GM23248 (cell line): Measurements from ENCODE around the gene LYSMD3. TPM values are rescaled to one million over a fixed set of nuclear protein-coding genes. Genes with fewer than 3 reads are reported as not detected.

Experiments
- DNase-seq: peaks from one replicate; pipeline ENCODE4 v3.0.0-alpha.2; 2015
- H2AFZ ChIP-seq: fragments of 200-600 bp; sonication (generic); 2 replicates; pipeline ENCODE4 v1.6.1; 2016; ENCODE audit warnings: antibody characterized with exemption
- H3F3A ChIP-seq: fragments of 200-600 bp; sonication (generic); 2 replicates; pipeline ENCODE4 v1.6.1; 2016; ENCODE audit warnings: mild to moderate bottlenecking, antibody characterized with exemption, mixed run types; ENCODE audit not compliant: insufficient read depth
- H3K27ac ChIP-seq: fragments of 200-600 bp; sonication (generic); 2 replicates; pipeline ENCODE4 v1.5.1; 2016; ENCODE audit warnings: mild to moderate bottlenecking
- H3K27me3 ChIP-seq: fragments of 200-600 bp; sonication (generic); replicated peaks from 2 replicates; pipeline ENCODE4 v1.6.1; 2016; ENCODE audit warnings: mild to moderate bottlenecking; ENCODE audit not compliant: insufficient read depth
- H3K36me3 ChIP-seq: fragments of 200-600 bp; sonication (generic); 2 replicates; pipeline ENCODE4 v1.6.1; 2016; ENCODE audit warnings: low read depth, mild to moderate bottlenecking
- H3K4me1 ChIP-seq: fragments of 200-600 bp; sonication (generic); 2 replicates; pipeline ENCODE4 v1.6.1; 2016; ENCODE audit warnings: mild to moderate bottlenecking; ENCODE audit not compliant: insufficient read depth
- H3K4me2 ChIP-seq: fragments of 200-600 bp; sonication (generic); one replicate; pipeline ENCODE4 v1.6.1; 2016; ENCODE audit warnings: mild to moderate bottlenecking; ENCODE audit not compliant: unreplicated experiment
- H3K4me3 ChIP-seq: fragments of 200-600 bp; sonication (generic); 2 replicates; pipeline ENCODE4 v1.5.1; 2016; ENCODE audit warnings: mild to moderate bottlenecking
- H3K79me2 ChIP-seq: fragments of 200-600 bp; sonication (generic); 2 replicates; pipeline ENCODE4 v1.6.1; 2016; ENCODE audit warnings: mild to moderate bottlenecking; ENCODE audit not compliant: insufficient read depth
- H3K9ac ChIP-seq: fragments of 200-600 bp; sonication (generic); 2 replicates; pipeline ENCODE4 v1.6.1; 2016; ENCODE audit warnings: mild to moderate bottlenecking
- H3K9me2 ChIP-seq: fragments of 200-600 bp; sonication (generic); 2 replicates; pipeline ENCODE4 v1.6.1; 2016; ENCODE audit warnings: mixed run types, mild to moderate bottlenecking, moderate library complexity; ENCODE audit not compliant: insufficient read depth
- H3K9me3 ChIP-seq: fragments of 200-600 bp; sonication (generic); one replicate; pipeline ENCODE4 v1.6.1; 2017; ENCODE audit warnings: low read depth
- H4K20me1 ChIP-seq: fragments of 200-600 bp; sonication (generic); 2 replicates; pipeline ENCODE4 v1.6.0; 2016; ENCODE audit not compliant: insufficient read depth
- EZH2 ChIP-seq: fragments of 200-600 bp; sonication (generic); IDR thresholded peaks from 2 replicates; pipeline ENCODE4 v1.6.1; 2018; ENCODE audit warnings: antibody characterized with exemption, mild to moderate bottlenecking; ENCODE audit not compliant: insufficient read depth, poor library complexity, severe bottlenecking
- EZH2phosphoT487 ChIP-seq: fragments of 200-600 bp; sonication (generic); IDR thresholded peaks from 2 replicates; pipeline ENCODE4 v1.6.1; 2018; ENCODE audit warnings: antibody characterized with exemption, moderate library complexity, mild to moderate bottlenecking, low read depth; ENCODE audit not compliant: insufficient read depth
- WGBS, 2 experiments: methylation state at CpG; one replicate each; pipeline ENCODE4 v1.1.6; 2015 to 2017; ENCODE audit warnings: low lambda C conversion rate in 2 of 2, low coverage in 1 of 2; ENCODE audit errors: missing lambda C conversion rate in 2 of 2; 5-methylcytosine and 5-hydroxymethylcytosine counted together
- in situ Hi-C: fragments of 300-500 bp; cut with MboI; formaldehyde crosslinking; loops from 2 replicates; pipeline ENCODE4 v1.15.0; 2020
- polyA plus RNA-seq: library from polyadenylated mRNA; unstranded; fragments of >200 nt; fragmentation: Nextera tagmentation; extraction: Ambion mirVana; gene quantifications from 2 replicates; pipeline ENCODE4 v1.2.1, GENCODE V29; 2016
- total RNA-seq: library from RNA; depleted of rRNA; stranded (reverse); fragments of >200 nt; shearing (Covaris generic); gene quantifications from 2 replicates; pipeline ENCODE4 v1.2.3, GENCODE V29; 2014

LYSMD3 gene
- total and polyA plus RNA-seq, 2 experiments from 2014 or later = 20.1 to 22.6 TPM

- Histone ChIP-seq H3K4me2 (no peak overlapping the region), H3K4me1 (no peaks in the 10 kb centered on the region), H3K9me2 (no peaks in the 10 kb centered on the region), H3K4me3 (no peak overlapping the region), H3K79me2 (no peaks in the 10 kb centered on the region), H4K20me1 (no peaks in the 10 kb centered on the region), H3K9ac (no peak overlapping the region), H3F3A (no peaks in the 10 kb centered on the region), H3K27ac (no peak overlapping the region), H2AFZ (no peak overlapping the region), H3K36me3 (no peaks in the 10 kb centered on the region), H3K9me3 (no peaks in the 10 kb centered on the region), H3K27me3 (peaks cover 56% of the 10 kb centered on the region)
- TF ChIP-seq EZH2 = no peak
- no peak for TF ChIP-seq EZH2phosphoT487
- in situ Hi-C loops = no loop called here
- DNase-seq = no peak
- 67 to 69% methylated on average over 9 of the region's 9 CpGs for WGBS, 2 experiments
These were observed 28.0 kb upstream of the LYSMD3 start for GRCh38 chr5:90557391-90557790.

GRCh38 chr5:90555666-90556065 is 26.3 kb upstream of the LYSMD3 start:
- Histone ChIP-seq H3F3A (no peaks in the 10 kb centered on the region), H2AFZ (no peak overlapping the region), H4K20me1 (no peaks in the 10 kb centered on the region), H3K27me3 (peaks cover 56% of the 10 kb centered on the region), H3K27ac (no peak overlapping the region), H3K4me2 (no peak overlapping the region), H3K4me1 (no peaks in the 10 kb centered on the region), H3K36me3 (no peaks in the 10 kb centered on the region), H3K79me2 (no peaks in the 10 kb centered on the region), H3K4me3 (no peak overlapping the region), H3K9me2 (no peaks in the 10 kb centered on the region), H3K9me3 (no peaks in the 10 kb centered on the region), H3K9ac (no peak overlapping the region)
- no peak for TF ChIP-seq EZH2
- no peak for TF ChIP-seq EZH2phosphoT487
- in situ Hi-C loops = no loop called here
- no peak for DNase-seq

GRCh38 chr5:90554358-90555006 is 25.1 kb upstream of the LYSMD3 start:
- no peaks in the 10 kb centered on the region for H4K20me1 ChIP-seq
- no peaks in the 10 kb centered on the region for H3K79me2 ChIP-seq
- in situ Hi-C loops = no loop called here
- no peak overlapping the region for H3K4me3 ChIP-seq
- TF ChIP-seq EZH2 (no peak), EZH2phosphoT487 (no peak)
- 42% methylated on average over 4 of the region's 4 CpGs for WGBS, 2 experiments
- no peaks in the 10 kb centered on the region for H3K4me1 ChIP-seq
- H3K36me3 ChIP-seq = no peaks in the 10 kb centered on the region
- H3K9me2 ChIP-seq = no peaks in the 10 kb centered on the region
- H3K9me3 ChIP-seq = no peaks in the 10 kb centered on the region
- H3K27ac ChIP-seq = no peak overlapping the region
- no peak for DNase-seq
- H3K4me2 ChIP-seq = no peak overlapping the region
- H3K27me3 ChIP-seq = peaks cover 47% of the 10 kb centered on the region
- H3F3A ChIP-seq = no peaks in the 10 kb centered on the region
- H2AFZ ChIP-seq = no peak overlapping the region
- H3K9ac ChIP-seq = no peak overlapping the region

GRCh38 chr5:90553711-90554110 is 24.3 kb upstream of the LYSMD3 start:
- no peaks in the 10 kb centered on the region for H4K20me1 ChIP-seq
- TF ChIP-seq EZH2 (no peak), EZH2phosphoT487 (no peak)
- no peak overlapping the region for H3K4me2 ChIP-seq
- no peak overlapping the region for H2AFZ ChIP-seq
- H3K9me3 ChIP-seq = no peaks in the 10 kb centered on the region
- in situ Hi-C loops = no loop called here
- no peak for DNase-seq
- H3K27ac ChIP-seq = no peak overlapping the region
- no peaks in the 10 kb centered on the region for H3K4me1 ChIP-seq
- H3K9me2 ChIP-seq = no peaks in the 10 kb centered on the region
- no peaks in the 10 kb centered on the region for H3K79me2 ChIP-seq
- H3F3A ChIP-seq = no peaks in the 10 kb centered on the region
- no peak overlapping the region for H3K4me3 ChIP-seq
- peaks cover 39% of the 10 kb centered on the region for H3K27me3 ChIP-seq
- no peak overlapping the region for H3K9ac ChIP-seq
- H3K36me3 ChIP-seq = no peaks in the 10 kb centered on the region

GRCh38 chr5:90551376-90551775 is 22.0 kb upstream of the LYSMD3 start:
- Histone ChIP-seq H3F3A (no peaks in the 10 kb centered on the region), H4K20me1 (no peaks in the 10 kb centered on the region), H3K9ac (no peak overlapping the region), H2AFZ (no peak overlapping the region), H3K9me3 (no peaks in the 10 kb centered on the region), H3K4me3 (no peak overlapping the region), H3K4me1 (no peaks in the 10 kb centered on the region), H3K27ac (no peak overlapping the region), H3K27me3 (peaks cover 33% of the 10 kb centered on the region), H3K4me2 (no peak overlapping the region), H3K9me2 (no peaks in the 10 kb centered on the region), H3K36me3 (no peaks in the 10 kb centered on the region), H3K79me2 (no peaks in the 10 kb centered on the region)
- no peak for DNase-seq
- 33 to 34% methylated on average over 5 of the region's 5 CpGs for WGBS, 2 experiments
- TF ChIP-seq EZH2 (no peak), EZH2phosphoT487 (no peak)
- in situ Hi-C loops = no loop called here
